ENCODE data around the gene HSPB6.

DNA sequence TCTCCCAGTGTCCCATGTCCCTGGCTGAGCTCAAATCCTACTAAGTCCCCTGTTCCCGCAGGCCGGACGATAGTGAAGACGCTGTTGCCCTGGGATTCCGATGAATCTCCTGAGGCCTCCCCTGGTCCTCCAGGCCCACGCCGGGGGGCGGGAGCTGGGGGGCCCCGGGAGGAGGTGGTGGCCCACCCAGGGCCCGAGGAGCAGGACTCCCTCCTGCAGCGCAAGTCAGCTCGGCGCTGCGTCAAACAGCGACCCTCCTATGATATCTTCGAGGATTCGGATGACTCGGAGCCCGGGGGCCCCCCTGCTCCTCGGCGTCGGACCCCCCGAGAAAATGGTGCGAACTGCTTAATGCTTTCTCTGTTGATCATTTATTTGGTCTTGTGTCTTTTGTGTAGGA, 33.2 kb downstream of the HSPB6 start:
- no peak for TF ChIP-seq POLR2A (IDR thresholded peaks at IDR 0.05)
- TF ChIP-seq, protein P1, sequence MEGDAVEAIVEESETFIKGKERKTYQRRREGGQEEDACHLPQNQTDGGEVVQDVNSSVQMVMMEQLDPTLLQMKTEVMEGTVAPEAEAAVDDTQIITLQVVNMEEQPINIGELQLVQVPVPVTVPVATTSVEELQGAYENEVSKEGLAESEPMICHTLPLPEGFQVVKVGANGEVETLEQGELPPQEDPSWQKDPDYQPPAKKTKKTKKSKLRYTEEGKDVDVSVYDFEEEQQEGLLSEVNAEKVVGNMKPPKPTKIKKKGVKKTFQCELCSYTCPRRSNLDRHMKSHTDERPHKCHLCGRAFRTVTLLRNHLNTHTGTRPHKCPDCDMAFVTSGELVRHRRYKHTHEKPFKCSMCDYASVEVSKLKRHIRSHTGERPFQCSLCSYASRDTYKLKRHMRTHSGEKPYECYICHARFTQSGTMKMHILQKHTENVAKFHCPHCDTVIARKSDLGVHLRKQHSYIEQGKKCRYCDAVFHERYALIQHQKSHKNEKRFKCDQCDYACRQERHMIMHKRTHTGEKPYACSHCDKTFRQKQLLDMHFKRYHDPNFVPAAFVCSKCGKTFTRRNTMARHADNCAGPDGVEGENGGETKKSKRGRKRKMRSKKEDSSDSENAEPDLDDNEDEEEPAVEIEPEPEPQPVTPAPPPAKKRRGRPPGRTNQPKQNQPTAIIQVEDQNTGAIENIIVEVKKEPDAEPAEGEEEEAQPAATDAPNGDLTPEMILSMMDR (IDR thresholded peaks at IDR 0.05), result no peak

All from esophagus squamous epithelium (tissue), 4 donors.